A549 treated with Hydrocortisone at 1 μM for 4 hours (cell line): ENCODE measurements around the gene FNBP1. TPM values are rescaled to one million over a fixed set of nuclear protein-coding genes. Genes with fewer than 3 reads are reported as not detected.

Experiments used
- total RNA-seq: library from RNA; stranded (reverse); fragments of 200-300 nt; extraction: Qiagen RNA extraction; gene quantifications from 5 replicates; pipeline ENCODE4 v1.2.3, GENCODE V29; 2022

FNBP1 gene
- 11.5 to 15.1 TPM (median 13.8 TPM) in 5 replicates for total RNA-seq

DNA sequence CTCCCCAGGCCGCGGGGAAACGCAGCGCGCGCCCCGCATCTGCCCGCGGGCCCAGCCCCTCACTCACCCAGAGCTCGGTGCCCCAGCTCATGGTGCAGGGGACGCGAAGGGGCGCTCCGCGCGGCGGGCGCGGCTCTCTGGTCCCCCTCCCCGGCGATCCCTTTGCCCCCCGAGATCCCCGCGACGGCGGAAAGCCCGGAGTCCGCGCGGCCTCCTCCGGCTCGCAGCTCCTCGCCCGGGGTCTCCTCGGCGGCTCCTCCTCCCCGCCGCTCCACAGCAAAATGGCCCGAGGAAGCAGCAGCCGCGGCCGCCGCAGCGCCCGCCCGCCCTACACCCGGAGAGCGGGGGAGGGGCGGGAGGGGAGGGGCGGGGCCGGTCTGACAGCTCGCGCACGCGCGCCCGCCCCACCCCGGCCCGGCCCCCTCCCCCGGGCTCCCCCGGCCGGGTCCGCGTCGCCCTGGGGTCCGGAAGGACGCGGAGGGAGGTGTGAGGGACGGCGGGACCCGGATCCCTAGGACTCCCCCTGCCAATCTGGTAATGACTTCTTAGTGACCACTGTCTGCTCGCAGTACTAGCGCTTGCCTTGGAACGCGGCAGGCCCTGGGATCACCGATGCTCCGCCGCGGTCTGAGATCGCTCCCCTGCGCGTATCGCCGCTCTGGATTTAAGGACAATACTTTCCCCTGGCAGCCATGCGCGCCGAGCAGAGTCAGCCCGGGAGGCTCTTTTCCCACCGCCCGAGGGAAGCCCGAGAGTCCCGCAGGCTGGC lies at the start of gene FNBP1:
TSS of gene FNBP1 (minus strand) at position 305 of the 769 bp plus-strand sequence. CDS start at position 91, 214 bp downstream.

DNA sequence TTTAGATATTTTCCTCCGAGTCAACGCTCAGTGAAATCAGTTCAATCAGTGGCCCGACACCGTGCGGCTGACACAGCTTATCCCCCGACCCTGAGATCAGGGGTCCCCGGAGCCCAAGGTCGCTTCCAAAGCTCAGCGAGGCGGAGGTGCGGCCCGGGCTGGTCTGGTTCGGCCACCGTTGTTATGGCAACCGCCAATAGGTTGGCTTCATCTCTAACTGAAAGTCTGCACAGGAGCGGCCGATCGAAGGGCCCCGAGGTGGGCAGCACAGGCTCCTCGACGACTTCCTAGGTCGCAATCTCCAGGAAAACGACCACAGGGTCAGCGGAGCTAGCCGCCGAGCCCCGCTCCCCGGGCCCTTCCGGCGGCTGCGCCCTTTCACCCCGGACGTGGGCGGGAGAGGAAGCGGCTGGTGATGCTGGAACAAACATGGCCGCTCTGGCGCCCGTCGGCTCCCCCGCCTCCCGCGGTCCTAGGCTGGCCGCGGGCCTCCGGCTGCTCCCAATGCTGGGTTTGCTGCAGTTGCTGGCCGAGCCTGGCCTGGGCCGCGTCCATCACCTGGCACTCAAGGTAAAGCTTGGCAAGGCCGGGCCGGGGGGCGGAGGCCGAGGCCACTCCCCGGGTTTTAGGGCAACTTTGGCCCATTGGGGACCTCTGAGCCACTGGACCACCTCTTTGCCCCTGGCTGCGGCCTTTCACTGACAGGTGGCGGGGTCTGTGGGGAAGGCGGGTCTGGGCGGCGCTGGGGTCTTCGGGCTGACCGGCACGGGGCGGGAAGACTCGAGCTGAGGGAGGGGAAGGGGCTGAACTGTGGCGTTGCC lies 10.7 kb upstream of the FNBP1 start, which contains the start of gene GPR107:
TSS of gene GPR107 (plus strand) at position 403 of the 821 bp plus-strand sequence. CDS start at position 430, 27 bp downstream.

Other genes starting within 250 kb of the FNBP1 start
- gene TOR1B, start 240.0 kb downstream of the FNBP1 start, total RNA-seq: 21.1 to 26.7 TPM (median 24.2 TPM) in 5 replicates
- gene TOR1A, start 219.1 kb downstream of the FNBP1 start, total RNA-seq: 57.3 to 64.4 TPM (median 62.1 TPM) in 5 replicates
- gene C9orf78, start 207.9 kb downstream of the FNBP1 start, total RNA-seq: 46.5 to 54.9 TPM (median 48.5 TPM) in 5 replicates
- 4.1 to 6.1 TPM (median 5.5 TPM) in 5 replicates for gene USP20, start 207.7 kb downstream of the FNBP1 start, total RNA-seq
- gene GPR107, start 10.7 kb upstream of the FNBP1 start, total RNA-seq: 23.6 to 33.4 TPM (median 27.2 TPM) in 5 replicates
- 36.7 to 52.9 TPM (median 48.9 TPM) in 5 replicates for gene NCS1, start 129.2 kb upstream of the FNBP1 start, total RNA-seq
- 0.02 to 0.16 TPM (median 0.10 TPM) in 4 of 5 replicates, not detected in the other for gene HMCN2, start 222.6 kb upstream of the FNBP1 start, total RNA-seq